ENCODE measurements around the gene HINT2. TPM values are rescaled to one million over a fixed set of nuclear protein-coding genes. Genes with fewer than 3 reads are reported as not detected.

Gene HINT2
- total RNA-seq, 1 donor from 2014 or later: 24.1 TPM

DNA sequence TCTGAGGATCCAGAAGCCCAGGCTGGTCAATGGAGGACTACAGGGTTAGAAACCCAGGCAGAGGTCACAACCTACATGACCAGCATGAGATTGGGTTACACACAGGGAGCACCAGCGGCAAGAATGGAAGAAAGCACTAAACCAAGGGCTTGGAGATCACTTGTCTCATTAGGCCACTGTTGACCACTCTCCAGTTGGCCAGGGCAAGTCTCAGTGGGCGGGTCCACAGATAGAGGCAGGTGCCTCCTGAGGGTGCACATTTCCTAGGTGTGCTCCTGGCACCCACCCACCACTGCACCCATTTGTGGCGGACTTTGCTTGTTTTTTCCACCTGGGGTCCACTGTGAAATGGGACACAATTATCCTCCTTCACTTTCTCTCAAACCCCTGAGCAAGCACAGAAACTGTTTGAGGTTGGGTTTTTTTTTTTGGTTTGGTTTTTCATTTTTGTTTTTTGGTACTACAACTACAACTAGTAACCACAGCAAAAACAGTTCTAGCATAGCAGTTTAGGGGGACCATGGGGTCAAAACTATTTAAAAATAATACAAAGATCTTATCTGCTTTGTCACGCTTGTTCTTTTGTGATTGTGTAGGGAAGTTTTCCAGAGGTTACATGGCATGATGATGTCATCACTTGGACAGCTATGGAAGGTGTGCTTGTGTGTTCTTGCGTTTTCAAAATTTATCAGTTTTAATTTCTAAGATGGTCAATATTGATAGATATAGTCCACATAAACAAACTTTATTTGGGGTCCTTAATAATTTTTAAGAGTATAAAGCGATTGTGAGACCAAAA lies 17.3 kb downstream of the HINT2 start:
- Histone ChIP-seq H3K36me3 (peaks cover 0 to 10% of the 10 kb centered on the region in 2 donors), H3K4me3 (no peak overlapping the region), H3K9me3 (no peaks in the 10 kb centered on the region), H3K4me1 (peaks cover 44% of the 10 kb centered on the region), H3K27ac (no peak overlapping the region), H3K27me3 (no peaks in the 10 kb centered on the region)
- intact Hi-C loops (cut with DNase I): loop anchor here (5.0 kb wide), 1 partner anchor 50 kb away; no protein-coding TSS in a partner anchor
- no peak for DNase-seq (ENCODE audit: extremely low spot score in 2 of 2)
- TF ChIP-seq POLR2AphosphoS5 (IDR thresholded peaks at IDR 0.05; ENCODE audit: insufficient read depth in 1 of 2, low read depth in 1 of 2) (no peak), POLR2A (IDR thresholded peaks at IDR 0.05) (no peak)
- TF ChIP-seq, protein P1, sequence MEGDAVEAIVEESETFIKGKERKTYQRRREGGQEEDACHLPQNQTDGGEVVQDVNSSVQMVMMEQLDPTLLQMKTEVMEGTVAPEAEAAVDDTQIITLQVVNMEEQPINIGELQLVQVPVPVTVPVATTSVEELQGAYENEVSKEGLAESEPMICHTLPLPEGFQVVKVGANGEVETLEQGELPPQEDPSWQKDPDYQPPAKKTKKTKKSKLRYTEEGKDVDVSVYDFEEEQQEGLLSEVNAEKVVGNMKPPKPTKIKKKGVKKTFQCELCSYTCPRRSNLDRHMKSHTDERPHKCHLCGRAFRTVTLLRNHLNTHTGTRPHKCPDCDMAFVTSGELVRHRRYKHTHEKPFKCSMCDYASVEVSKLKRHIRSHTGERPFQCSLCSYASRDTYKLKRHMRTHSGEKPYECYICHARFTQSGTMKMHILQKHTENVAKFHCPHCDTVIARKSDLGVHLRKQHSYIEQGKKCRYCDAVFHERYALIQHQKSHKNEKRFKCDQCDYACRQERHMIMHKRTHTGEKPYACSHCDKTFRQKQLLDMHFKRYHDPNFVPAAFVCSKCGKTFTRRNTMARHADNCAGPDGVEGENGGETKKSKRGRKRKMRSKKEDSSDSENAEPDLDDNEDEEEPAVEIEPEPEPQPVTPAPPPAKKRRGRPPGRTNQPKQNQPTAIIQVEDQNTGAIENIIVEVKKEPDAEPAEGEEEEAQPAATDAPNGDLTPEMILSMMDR (IDR thresholded peaks at IDR 0.05): no peak

DNA sequence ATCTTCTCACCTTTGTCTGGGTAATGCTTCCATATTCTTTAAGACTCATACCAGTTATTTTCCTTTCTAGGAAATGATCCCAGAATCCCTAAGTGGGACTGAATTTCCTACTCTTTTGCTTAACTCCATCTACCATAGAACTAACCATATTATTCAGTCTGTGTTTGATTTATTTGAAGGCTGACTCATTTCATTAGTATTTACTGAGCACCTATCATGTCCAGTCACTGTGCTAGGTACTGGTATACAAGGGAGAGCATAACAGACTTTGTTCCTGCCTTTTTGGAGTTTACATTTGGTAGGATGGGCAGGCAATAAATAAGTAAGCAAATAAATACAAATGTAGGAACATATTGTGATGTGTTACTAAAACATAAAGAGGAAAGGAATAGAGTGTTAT lies 19.1 kb downstream of the HINT2 start:
- Histone ChIP-seq H3K36me3 (peaks cover 0 to 5% of the 10 kb centered on the region in 2 donors), H3K27me3 (no peaks in the 10 kb centered on the region), H3K27ac (no peak overlapping the region), H3K4me1 (peaks cover 59% of the 10 kb centered on the region), H3K9me3 (no peaks in the 10 kb centered on the region), H3K4me3 (no peak overlapping the region)
- no peak for DNase-seq (ENCODE audit: extremely low spot score in 2 of 2)
- intact Hi-C loops (cut with DNase I): loop anchor here (5.0 kb wide), 1 partner anchor 52 kb away; no protein-coding TSS in a partner anchor
- TF ChIP-seq POLR2AphosphoS5 (IDR thresholded peaks at IDR 0.05; ENCODE audit: insufficient read depth in 1 of 2, low read depth in 1 of 2): no peak
- TF ChIP-seq, protein P1 (IDR thresholded peaks at IDR 0.05): no peak
- no peak for TF ChIP-seq POLR2A (IDR thresholded peaks at IDR 0.05)

DNA sequence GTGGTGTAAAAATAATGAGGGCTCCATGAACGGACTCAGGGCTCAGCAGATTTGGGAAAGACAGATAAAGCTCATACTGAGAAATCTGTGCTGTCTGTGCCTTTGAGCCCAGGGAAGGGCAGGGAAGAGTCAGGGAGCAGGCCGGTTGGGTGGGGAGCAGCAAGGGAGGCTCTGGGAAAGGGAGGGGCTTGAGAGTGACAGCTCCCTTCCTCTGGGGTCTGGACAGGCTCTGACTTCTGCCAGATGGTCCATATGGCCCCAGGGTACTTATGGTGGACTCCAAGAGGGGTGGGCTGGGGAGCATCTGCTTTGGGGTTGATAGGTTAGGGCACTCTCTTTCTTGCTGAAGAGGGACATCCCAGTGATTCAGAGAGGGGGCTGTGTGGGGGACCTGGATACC lies 21.4 kb downstream of the HINT2 start:
- no peak for DNase-seq (ENCODE audit: extremely low spot score in 2 of 2)
- intact Hi-C loops (cut with DNase I): loop anchor here (5.0 kb wide), 1 partner anchor 89 kb away; no protein-coding TSS in a partner anchor
- Histone ChIP-seq H3K27ac (peak overlapping the region; percentile 81), H3K27me3 (no peaks in the 10 kb centered on the region), H3K36me3 (no peaks in the 10 kb centered on the region), H3K4me1 (peaks cover 62% of the 10 kb centered on the region), H3K9me3 (no peaks in the 10 kb centered on the region), H3K4me3 (peak overlapping the region; percentile 62 to 63)
- TF ChIP-seq POLR2A (IDR thresholded peaks at IDR 0.05) (no peak), POLR2AphosphoS5 (IDR thresholded peaks at IDR 0.05; ENCODE audit: insufficient read depth in 1 of 2, low read depth in 1 of 2) (no peak)
- TF ChIP-seq, protein P1 (IDR thresholded peaks at IDR 0.05): no peak

DNA sequence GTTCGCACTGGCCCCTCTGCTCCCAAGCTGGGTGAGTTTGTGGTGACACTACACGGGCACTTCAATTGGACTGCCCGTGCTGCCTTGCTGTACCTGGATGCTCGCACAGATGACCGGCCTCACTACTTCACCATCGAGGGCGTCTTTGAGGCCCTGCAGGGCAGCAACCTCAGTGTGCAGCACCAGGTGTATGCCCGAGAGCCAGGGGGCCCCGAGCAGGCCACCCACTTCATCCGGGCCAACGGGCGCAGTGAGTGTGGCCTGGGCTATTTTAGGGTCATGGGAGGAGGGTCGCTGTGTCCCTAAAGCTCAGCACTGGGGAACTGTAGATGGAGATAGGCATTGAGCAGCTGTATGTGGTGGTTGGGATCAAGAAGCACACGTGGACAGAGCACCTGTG lies 22.0 kb downstream of the HINT2 start:
- Histone ChIP-seq H3K9me3 (no peaks in the 10 kb centered on the region), H3K4me3 (peak overlapping the region; percentile 62 to 63), H3K27me3 (no peaks in the 10 kb centered on the region), H3K27ac (peak overlapping the region; percentile 81), H3K36me3 (no peaks in the 10 kb centered on the region), H3K4me1 (peaks cover 62% of the 10 kb centered on the region)
- TF ChIP-seq POLR2A (IDR thresholded peaks at IDR 0.05) (no peak), POLR2AphosphoS5 (IDR thresholded peaks at IDR 0.05; ENCODE audit: insufficient read depth in 1 of 2, low read depth in 1 of 2) (no peak)
- TF ChIP-seq, protein P1 (IDR thresholded peaks at IDR 0.05): no peak
- DNase-seq (ENCODE audit: extremely low spot score in 2 of 2): no peak
- intact Hi-C loops (cut with DNase I): loop anchor here (5.0 kb wide), 1 partner anchor 89 kb away; no protein-coding TSS in a partner anchor
